GM23338 (cell line): ENCODE data around the gene DAGLA. TPM values are rescaled to one million over a fixed set of nuclear protein-coding genes. Genes with fewer than 3 reads are reported as not detected.
"Not testable (repeated sequence)": the region's sequence is repeated elsewhere in the genome, so short reads cannot be mapped to it uniquely, and the experiment has no call there.

ENCODE experiments used
- ATAC-seq: fragments of 200-7000 bp; cut with Tn5 transposase; 3 replicates; pipeline ENCODE4 v1.9.1; 2020
- DNase-seq: peaks from one replicate; pipeline ENCODE4 v3.0.0-alpha.2; 2015; ENCODE audit warnings: low spot score
- H2AFZ ChIP-seq: fragments of 200-600 bp; sonication (generic); 2 replicates; pipeline ENCODE4 v1.8.0; 2016; ENCODE audit warnings: antibody characterized with exemption, mild to moderate bottlenecking, moderate library complexity
- H3F3A ChIP-seq: fragments of 200-600 bp; sonication (generic); replicated peaks from 2 replicates; pipeline ENCODE4 v1.8.0; 2017; ENCODE audit warnings: antibody characterized with exemption, mixed run types, low read depth
- H3K27ac ChIP-seq: fragments of 200-600 bp; sonication (generic); 2 replicates; pipeline ENCODE4 v1.6.1; 2016; ENCODE audit warnings: low read depth
- H3K27me3 ChIP-seq: fragments of 200-600 bp; sonication (generic); 2 replicates; pipeline ENCODE4 v1.8.0; 2016; ENCODE audit warnings: mild to moderate bottlenecking, mixed run types, moderate library complexity; ENCODE audit not compliant: insufficient read depth
- H3K36me3 ChIP-seq: fragments of 200-600 bp; sonication (generic); 2 replicates; pipeline ENCODE4 v1.8.0; 2016; ENCODE audit warnings: mild to moderate bottlenecking; ENCODE audit not compliant: insufficient read depth
- H3K4me1 ChIP-seq: fragments of 200-600 bp; sonication (generic); 2 replicates; pipeline ENCODE4 v1.8.0; 2016; ENCODE audit warnings: mild to moderate bottlenecking, moderate library complexity; ENCODE audit not compliant: insufficient read depth
- H3K4me2 ChIP-seq: fragments of 200-600 bp; sonication (generic); 2 replicates; pipeline ENCODE4 v1.7.1; 2017; ENCODE audit warnings: mixed run types
- H3K4me3 ChIP-seq: fragments of 200-600 bp; sonication (generic); 2 replicates; pipeline ENCODE4 v1.6.1; 2016; ENCODE audit warnings: mixed run types
- H3K79me2 ChIP-seq: fragments of 200-600 bp; sonication (generic); replicated peaks from 2 replicates; pipeline ENCODE4 v1.8.0; 2017; ENCODE audit warnings: mild to moderate bottlenecking; ENCODE audit not compliant: insufficient read depth
- H3K9me2 ChIP-seq: fragments of 200-600 bp; sonication (generic); 2 replicates; pipeline ENCODE4 v1.8.0; 2017; ENCODE audit not compliant: insufficient read depth
- H4K20me1 ChIP-seq: fragments of 200-600 bp; sonication (generic); replicated peaks from 2 replicates; pipeline ENCODE4 v1.8.0; 2017; ENCODE audit warnings: mild to moderate bottlenecking; ENCODE audit not compliant: insufficient read depth
- H3K27ac Mint-ChIP-seq: 2 replicates; pipeline ENCODE4 v1.8.0; 2020; ENCODE audit warnings: inconsistent platforms, mild to moderate bottlenecking, moderate library complexity, mixed read lengths
- H3K27me3 Mint-ChIP-seq: 3 replicates; pipeline ENCODE4 v1.8.0; 2022; ENCODE audit warnings: low read depth, mild to moderate bottlenecking, moderate library complexity, mixed read lengths, inconsistent platforms; ENCODE audit not compliant: insufficient read depth, poor library complexity
- H3K36me3 Mint-ChIP-seq: 3 replicates; pipeline ENCODE4 v1.8.0; 2021; ENCODE audit warnings: low read depth, mild to moderate bottlenecking, inconsistent platforms, moderate library complexity, mixed read lengths
- H3K4me1 Mint-ChIP-seq: 3 replicates; pipeline ENCODE4 v1.8.0; 2020; ENCODE audit warnings: mild to moderate bottlenecking, inconsistent platforms, mixed read lengths
- H3K4me3 Mint-ChIP-seq: 3 replicates; pipeline ENCODE4 v1.8.0; 2021; ENCODE audit warnings: moderate library complexity, mild to moderate bottlenecking, inconsistent platforms, mixed read lengths
- H3K9me3 Mint-ChIP-seq: 3 replicates; pipeline ENCODE4 v1.8.0; 2020; ENCODE audit warnings: moderate library complexity, mild to moderate bottlenecking, inconsistent platforms, mixed read lengths
- CREB1 ChIP-seq: fragments of 250-450 bp; sonication (Bioruptor Pico); IDR thresholded peaks from 2 replicates; pipeline ENCODE4 v1.5.0; 2020; ENCODE audit warnings: low read depth, mild to moderate bottlenecking, moderate library complexity
- EZH2 ChIP-seq: fragments of 200-600 bp; sonication (generic); IDR thresholded peaks from one replicate; pipeline ENCODE4 v1.8.0; 2017; ENCODE audit warnings: antibody characterized with exemption, mild to moderate bottlenecking, low read depth; ENCODE audit not compliant: unreplicated experiment
- EZH2phosphoT487 ChIP-seq: fragments of 200-600 bp; sonication (generic); IDR thresholded peaks from one replicate; pipeline ENCODE4 v1.8.1; 2018; ENCODE audit warnings: antibody characterized with exemption; ENCODE audit not compliant: unreplicated experiment
- JUNB ChIP-seq: IDR thresholded peaks from one replicate; pipeline ENCODE4 v1.6.1; 2016; ENCODE audit warnings: antibody characterized with exemption; ENCODE audit not compliant: unreplicated experiment
- NANOG ChIP-seq: IDR thresholded peaks from 2 replicates; pipeline ENCODE4 v1.6.1; 2016; ENCODE audit warnings: antibody characterized with exemption, borderline replicate concordance
- POLR2AphosphoS5 ChIP-seq: IDR thresholded peaks from 2 replicates; pipeline ENCODE4 v1.6.1; 2016; ENCODE audit warnings: antibody characterized with exemption, low read depth
- STAT1 ChIP-seq: IDR thresholded peaks from one replicate; pipeline ENCODE4 v1.6.1; 2016; ENCODE audit warnings: antibody characterized with exemption; ENCODE audit not compliant: unreplicated experiment
- ZNF114 ChIP-seq: fragments of 250-450 bp; sonication (Bioruptor Pico); IDR thresholded peaks from 2 replicates; pipeline ENCODE4 v1.5.0; 2020; ENCODE audit warnings: mild to moderate bottlenecking, moderate library complexity
- ZNF331 ChIP-seq: fragments of 250-450 bp; sonication (Bioruptor Pico); IDR thresholded peaks from 2 replicates; pipeline ENCODE4 v1.5.0; 2020; ENCODE audit warnings: low read depth, mild to moderate bottlenecking, moderate library complexity
- polyA plus RNA-seq: library from polyadenylated mRNA; unstranded; fragments of >200 nt; fragmentation: Nextera tagmentation; extraction: Ambion mirVana; gene quantifications from 2 replicates; pipeline ENCODE4 v1.2.1, GENCODE V29; 2016
- total RNA-seq: library from RNA; depleted of rRNA; stranded (reverse); fragments of >200 nt; shearing (Covaris generic); gene quantifications from 2 replicates; pipeline ENCODE4 v1.2.3, GENCODE V29; 2014
- TF ChIP-seq, protein P1 (sequence below), 2 experiments: fragments of 200-600 bp in 1 of 2; sonication (generic) in 1 of 2; conservative IDR thresholded peaks; 2 replicates each; pipeline versions ENCODE4 v1.5.1 to v1.6.1; 2016 to 2017; ENCODE audit warnings: antibody characterized with exemption in 2 of 2, low read depth in 2 of 2, mild to moderate bottlenecking in 2 of 2, moderate library complexity in 1 of 2
- TF ChIP-seq, protein P2 (sequence below): IDR thresholded peaks from 2 replicates; pipeline ENCODE4 v1.6.1; 2016; ENCODE audit warnings: antibody characterized with exemption

Gene DAGLA
- total and polyA plus RNA-seq, 2 experiments from 2014 or later, result 0.55 to 2.5 TPM

DNA sequence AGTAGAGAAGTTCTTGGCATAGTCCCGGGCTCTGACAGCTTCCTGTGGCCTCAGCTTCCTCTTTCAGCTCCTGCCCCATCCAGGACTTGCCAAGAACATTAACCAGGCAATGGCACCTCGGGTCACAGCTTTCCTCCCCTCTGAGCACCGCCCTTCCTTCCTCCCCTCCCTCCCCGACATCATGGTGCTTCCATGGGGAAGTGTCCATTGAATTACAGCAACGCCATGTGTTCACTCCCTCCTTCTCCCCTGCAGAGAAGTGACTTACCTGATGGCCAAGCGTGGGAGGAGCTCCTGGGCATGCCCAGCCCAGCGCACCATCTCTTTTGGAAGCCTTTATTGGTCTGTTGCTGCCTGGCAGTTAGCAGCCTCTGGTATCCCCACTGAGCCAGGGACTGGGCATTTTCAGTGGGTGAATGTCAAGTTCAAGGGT lies 25.8 kb upstream of the DAGLA start (continued):
- TF ChIP-seq, protein P1, sequence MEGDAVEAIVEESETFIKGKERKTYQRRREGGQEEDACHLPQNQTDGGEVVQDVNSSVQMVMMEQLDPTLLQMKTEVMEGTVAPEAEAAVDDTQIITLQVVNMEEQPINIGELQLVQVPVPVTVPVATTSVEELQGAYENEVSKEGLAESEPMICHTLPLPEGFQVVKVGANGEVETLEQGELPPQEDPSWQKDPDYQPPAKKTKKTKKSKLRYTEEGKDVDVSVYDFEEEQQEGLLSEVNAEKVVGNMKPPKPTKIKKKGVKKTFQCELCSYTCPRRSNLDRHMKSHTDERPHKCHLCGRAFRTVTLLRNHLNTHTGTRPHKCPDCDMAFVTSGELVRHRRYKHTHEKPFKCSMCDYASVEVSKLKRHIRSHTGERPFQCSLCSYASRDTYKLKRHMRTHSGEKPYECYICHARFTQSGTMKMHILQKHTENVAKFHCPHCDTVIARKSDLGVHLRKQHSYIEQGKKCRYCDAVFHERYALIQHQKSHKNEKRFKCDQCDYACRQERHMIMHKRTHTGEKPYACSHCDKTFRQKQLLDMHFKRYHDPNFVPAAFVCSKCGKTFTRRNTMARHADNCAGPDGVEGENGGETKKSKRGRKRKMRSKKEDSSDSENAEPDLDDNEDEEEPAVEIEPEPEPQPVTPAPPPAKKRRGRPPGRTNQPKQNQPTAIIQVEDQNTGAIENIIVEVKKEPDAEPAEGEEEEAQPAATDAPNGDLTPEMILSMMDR (conservative IDR thresholded peaks at IDR 0.05; ENCODE audit: low read depth in 2 of 2), result no peak
- TF ChIP-seq ZNF114 (no peak), CREB1 (CRISPR knock-in tag) (no peak), JUNB (no peak), EZH2phosphoT487 (no peak), STAT1 (no peak)
- TF ChIP-seq, protein P2, sequence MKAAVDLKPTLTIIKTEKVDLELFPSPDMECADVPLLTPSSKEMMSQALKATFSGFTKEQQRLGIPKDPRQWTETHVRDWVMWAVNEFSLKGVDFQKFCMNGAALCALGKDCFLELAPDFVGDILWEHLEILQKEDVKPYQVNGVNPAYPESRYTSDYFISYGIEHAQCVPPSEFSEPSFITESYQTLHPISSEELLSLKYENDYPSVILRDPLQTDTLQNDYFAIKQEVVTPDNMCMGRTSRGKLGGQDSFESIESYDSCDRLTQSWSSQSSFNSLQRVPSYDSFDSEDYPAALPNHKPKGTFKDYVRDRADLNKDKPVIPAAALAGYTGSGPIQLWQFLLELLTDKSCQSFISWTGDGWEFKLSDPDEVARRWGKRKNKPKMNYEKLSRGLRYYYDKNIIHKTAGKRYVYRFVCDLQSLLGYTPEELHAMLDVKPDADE, result no peak

DNA sequence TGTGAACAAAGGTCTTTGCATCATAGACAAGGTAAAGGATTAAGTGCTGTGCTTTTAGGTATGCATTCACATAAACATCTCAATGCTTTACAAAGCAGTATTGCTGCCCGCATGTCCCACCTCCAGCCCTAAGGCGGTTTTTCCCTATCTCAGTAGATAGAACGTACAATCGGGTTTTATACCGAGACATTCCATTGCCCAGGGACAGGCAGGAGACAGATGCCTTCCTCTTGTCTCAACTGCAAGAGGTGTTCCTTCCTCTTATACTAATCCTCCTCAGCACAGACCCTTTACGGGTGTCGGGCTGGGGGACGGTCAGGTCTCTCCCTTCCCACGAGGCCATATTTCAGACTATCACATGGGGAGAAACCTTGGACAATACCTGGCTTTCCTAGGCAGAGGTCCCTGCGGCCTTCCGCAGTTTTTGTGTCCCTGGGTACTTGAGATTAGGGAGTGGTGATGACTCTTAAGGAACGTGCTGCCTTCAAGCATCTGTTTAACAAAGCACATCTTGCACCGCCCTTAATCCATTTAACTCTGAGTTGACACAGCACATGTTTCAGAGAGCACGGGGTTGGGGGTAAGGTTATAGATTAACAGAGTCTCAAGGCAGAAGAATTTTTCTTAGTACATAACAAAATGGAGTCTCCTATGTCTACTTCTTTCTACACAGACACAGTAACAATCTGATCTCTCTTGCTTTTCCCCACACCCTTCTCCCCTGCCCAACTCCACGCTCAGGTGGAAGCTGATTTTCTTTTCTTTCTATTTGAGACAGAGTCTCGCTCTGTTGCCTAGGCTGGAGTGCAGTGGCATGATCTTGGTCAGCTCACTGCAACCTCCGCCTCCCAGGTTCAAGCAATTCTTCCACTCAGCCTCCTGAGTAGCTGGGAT lies 24.7 kb upstream of the DAGLA start:
- H3K4me2 ChIP-seq, H3K9me2 ChIP-seq, H3K27me3 Mint-ChIP-seq, ATAC-seq, H3K79me2 ChIP-seq, H3K4me3 ChIP-seq, H3K4me3 Mint-ChIP-seq, H3K27me3 ChIP-seq, DNase-seq, H3K9me3 Mint-ChIP-seq, H3K36me3 Mint-ChIP-seq, H3K36me3 ChIP-seq, H2AFZ ChIP-seq, H3K27ac Mint-ChIP-seq, H3F3A ChIP-seq, H3K27ac ChIP-seq, H4K20me1 ChIP-seq: not testable (repeated sequence)
- peaks cover 34% of the 10 kb centered on the region for H3K4me1 Mint-ChIP-seq
- peaks cover 24% of the 10 kb centered on the region; the same call in 1 of the 2 replicates for H3K4me1 ChIP-seq

DNA sequence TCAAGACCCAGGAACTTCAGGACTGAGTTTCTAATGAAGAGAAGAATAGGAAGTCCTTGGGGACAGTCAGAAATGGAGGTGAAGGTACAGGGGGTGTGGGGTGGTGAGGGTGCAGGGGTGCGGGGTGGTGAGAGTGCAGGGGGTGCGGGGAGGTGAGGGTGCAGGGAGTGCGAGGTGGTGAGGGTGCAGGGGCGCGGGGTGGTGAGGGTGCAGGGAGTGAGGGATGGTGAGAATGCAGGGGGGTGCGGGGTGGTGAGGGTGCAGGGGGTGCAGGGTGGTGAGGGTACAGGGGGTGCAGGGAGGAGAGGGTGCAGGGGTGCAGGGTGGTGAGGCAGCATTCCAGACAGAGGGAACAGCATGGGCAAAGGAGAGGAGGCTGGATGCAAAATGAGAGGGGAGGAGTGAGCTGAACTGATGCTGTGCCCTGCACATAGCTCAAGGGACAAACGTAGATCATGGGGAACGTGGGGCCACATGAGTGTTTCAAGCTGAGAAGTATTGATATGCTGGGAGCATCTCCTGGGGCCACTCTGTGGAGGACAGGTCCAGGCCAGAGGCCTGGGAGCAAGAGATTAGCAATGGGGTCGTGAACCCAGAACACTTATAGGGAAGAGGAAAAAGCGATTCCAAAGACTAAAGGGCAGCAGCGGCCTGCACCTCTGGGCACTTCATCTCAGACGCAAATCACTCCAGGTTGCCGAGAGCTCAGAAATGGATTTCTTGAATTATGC lies 23.7 kb upstream of the DAGLA start:
- Histone ChIP-seq H3F3A (no peaks in the 10 kb centered on the region), H3K4me2 (no peak overlapping the region), H3K79me2 (no peaks in the 10 kb centered on the region), H3K9me2 (peaks cover 6% of the 10 kb centered on the region; the same call in 1 of the 2 replicates), H3K4me3 (no peak overlapping the region), H3K27ac (no peak overlapping the region), H2AFZ (no peak overlapping the region), H3K36me3 (no peaks in the 10 kb centered on the region), H3K4me1 (peaks cover 24% of the 10 kb centered on the region; the same call in 1 of the 2 replicates), H4K20me1 (no peaks in the 10 kb centered on the region), H3K27me3 (no peaks in the 10 kb centered on the region)
- H3K4me3 Mint-ChIP-seq, result no peak overlapping the region
- no peaks in the 10 kb centered on the region for H3K36me3 Mint-ChIP-seq
- no peak for DNase-seq
- peaks cover 5% of the 10 kb centered on the region for H3K27me3 Mint-ChIP-seq
- H3K4me1 Mint-ChIP-seq, result peaks cover 36% of the 10 kb centered on the region
- H3K9me3 Mint-ChIP-seq, result no peaks in the 10 kb centered on the region
- no peak; the same call in 2 of the 3 replicates for ATAC-seq
- no peak overlapping the region for H3K27ac Mint-ChIP-seq
- TF ChIP-seq POLR2AphosphoS5 (no peak), EZH2 (no peak), ZNF331 (CRISPR knock-in tag) (no peak), NANOG (no peak), JUNB (no peak)
